ENCODE results near the gene SLC35F3.

- TF ChIP-seq CTCF (IDR thresholded peaks at IDR 0.05; ENCODE audit: low read depth, low read length) (no peak), POLR2A (IDR thresholded peaks at IDR 0.05; ENCODE audit: extremely low read depth, insufficient read length) (no peak), MAX (IDR thresholded peaks at IDR 0.05; ENCODE audit: low read depth, low read length) (no peak)
Measured at GRCh38 chr1:233912447-233912846, 8.0 kb downstream of the SLC35F3 start.

All from NB4 (cell line).